ENCODE measurements around the gene KRT86. TPM values are rescaled to one million over a fixed set of nuclear protein-coding genes. Genes with fewer than 3 reads are reported as not detected.

Gene KRT86
- total RNA-seq, 4 donors from 2014 or later = 1.0 to 289 (median 37.0) TPM

Other genes starting within 250 kb of the KRT86 start
- gene NR4A1, start 223.2 kb upstream of the KRT86 start, total RNA-seq = 100 to 1,000 TPM; 141 to 775 (median 422) TPM
- 10 to 100 TPM; 39.5 to 76.1 (median 56.5) TPM for gene ATG101, start 204.7 kb upstream of the KRT86 start, total RNA-seq
- under 1 TPM in 2 of 4 donors, not detected in 2; 0.51 to 0.57 TPM for gene SMIM41, start 194.9 kb upstream of the KRT86 start, total RNA-seq
- gene KRT80, start 82.6 kb upstream of the KRT86 start, total RNA-seq = 100 to 1,000 TPM in 3 of 4 donors, 10 to 100 TPM in 1; 78.6 to 293 (median 185) TPM
- gene KRT7, start 41.4 kb upstream of the KRT86 start, total RNA-seq = 100 to 1,000 TPM in 3 of 4 donors, 10 to 100 TPM in 1; 95.8 to 176 (median 123) TPM
- gene KRT81, start 16.9 kb downstream of the KRT86 start, total RNA-seq = 100 to 1,000 TPM in 1 of 4 donors, 10 to 100 TPM in 2, under 1 TPM in 1; 0.72 to 346 (median 21.0) TPM
- 10 to 100 TPM in 3 of 4 donors, not detected in 1; 10.3 to 97.1 (median 33.9) TPM for gene KRT83, start 46.8 kb downstream of the KRT86 start, total RNA-seq
- 100 to 1,000 TPM in 2 of 4 donors, 10 to 100 TPM in 1, 1 to 10 TPM in 1; 4.2 to 766 (median 96.1) TPM for gene KRT85, start 92.8 kb downstream of the KRT86 start, total RNA-seq
- 1 to 10 TPM in 1 of 4 donors, under 1 TPM in 2, not detected in 1; 0.49 to 2.1 (median 0.65) TPM for gene KRT84, start 111.0 kb downstream of the KRT86 start, total RNA-seq
- gene KRT82, start 131.7 kb downstream of the KRT86 start, total RNA-seq = 10 to 100 TPM in 1 of 4 donors, 1 to 10 TPM in 3; 1.3 to 40.7 (median 7.6) TPM
- 10 to 100 TPM in 3 of 4 donors, 1 to 10 TPM in 1; 3.3 to 67.9 (median 21.2) TPM for gene KRT75, start 159.7 kb downstream of the KRT86 start, total RNA-seq
- gene KRT6B, start 177.5 kb downstream of the KRT86 start, total RNA-seq = 100 to 1,000 TPM in 3 of 4 donors, 10 to 100 TPM in 1; 44.8 to 765 (median 249) TPM
- gene KRT6C, start 199.2 kb downstream of the KRT86 start, total RNA-seq = 10 to 100 TPM in 2 of 4 donors, 1 to 10 TPM in 1, not detected in 1; 7.8 to 23.7 (median 14.8) TPM
- gene KRT6A, start 218.6 kb downstream of the KRT86 start, total RNA-seq = 1,000 to 10,000 TPM in 1 of 4 donors, 100 to 1,000 TPM in 2, 10 to 100 TPM in 1; 57.7 to 1,258 (median 594) TPM
- gene KRT5, start 245.7 kb downstream of the KRT86 start, total RNA-seq = 1,000 to 10,000 TPM; 3,026 to 9,625 (median 8,067) TPM